ENCODE data around the gene POLE2. TPM values are rescaled to one million over a fixed set of nuclear protein-coding genes. Genes with fewer than 3 reads are reported as not detected.

Gene POLE2
- polyA plus RNA-seq, 1 experiment = 3.3 TPM

- peak within 1 kb of the TSS; percentile 73 for H3K4me3 ChIP-seq (ENCODE audit: low read depth, low read length)
- POLR2A ChIA-PET = interaction anchor here (0.5 to 1.0 kb wide), 2 partner anchors 10 to 74 kb away, joined by 3 to 7 read pairs; no protein-coding TSS in a partner anchor
Measured at GRCh38 chr14:49692811-49693734, 5.1 kb upstream of the POLE2 start, which contains the start of gene KLHDC1. TSS of gene KLHDC1 (plus strand) at chr14:49693120. CDS start at chr14:49693195, 75 bp downstream.

GRCh38 chr14:49692193-49692757 is 4.3 kb upstream of the POLE2 start:
- DNase-seq (ENCODE audit: low read depth) = no peak
- Histone ChIP-seq H3K27me3 (ENCODE audit: control insufficient read depth, insufficient read depth, low read length) (no peaks in the 10 kb centered on the region), H3K4me3 (ENCODE audit: low read depth, low read length) (peak overlapping the region; percentile 73; the same call in 1 of the 2 replicates), H3K36me3 (ENCODE audit: control insufficient read depth, insufficient read depth, low read length) (no peaks in the 10 kb centered on the region)
- TF ChIP-seq CTCF (IDR thresholded peaks at IDR 0.05; ENCODE audit: insufficient read depth, low read depth, low read length) = no peak
- ChIA-PET CTCF (interaction anchor here (0.6 kb wide), 1 partner anchor 83 kb away, joined by 3 read pairs; no protein-coding TSS in a partner anchor), POLR2A (interaction anchor here (0.5 to 1.0 kb wide), 3 partner anchors 11 to 75 kb away, joined by 3 to 8 read pairs (median 7); no protein-coding TSS in a partner anchor)

More at GRCh38 chr14:49692811-49693734, 5.1 kb upstream of the POLE2 start, which contains the start of gene KLHDC1:
- H3K36me3 ChIP-seq (ENCODE audit: control insufficient read depth, insufficient read depth, low read length) = no peaks in the 10 kb centered on the region
- no peak for TF ChIP-seq CTCF (IDR thresholded peaks at IDR 0.05; ENCODE audit: insufficient read depth, low read depth, low read length)
- CTCF ChIA-PET = no interaction called here
- H3K27me3 ChIP-seq (ENCODE audit: control insufficient read depth, insufficient read depth, low read length) = no peaks in the 10 kb centered on the region
- DNase-seq (ENCODE audit: low read depth) = no peak

- ChIA-PET CTCF (no interaction called here), POLR2A (no interaction called here)
- no peak for TF ChIP-seq CTCF (IDR thresholded peaks at IDR 0.05; ENCODE audit: insufficient read depth, low read depth, low read length)
- no peaks in the 10 kb centered on the region for H3K27me3 ChIP-seq (ENCODE audit: control insufficient read depth, insufficient read depth, low read length)
- no peak for DNase-seq (ENCODE audit: low read depth)
- H3K36me3 ChIP-seq (ENCODE audit: control insufficient read depth, insufficient read depth, low read length) = no peaks in the 10 kb centered on the region
- no peak overlapping the region for H3K4me3 ChIP-seq (ENCODE audit: low read depth, low read length)
Measured at GRCh38 chr14:49691031-49691430, 3.0 kb upstream of the POLE2 start.

GRCh38 chr14:49688701-49689030 is 652 bp upstream of the POLE2 start:
- no peak overlapping the region for H3K4me3 ChIP-seq (ENCODE audit: low read depth, low read length)
- POLR2A ChIA-PET = no interaction called here
- CTCF ChIA-PET = interaction anchor here (0.7 to 1.6 kb wide), 4 partner anchors 11 to 165 kb away, joined by 3 to 4 read pairs (median 4); partner anchors contain the start of gene NEMF

More at GRCh38 chr14:49688701-49689030, 652 bp upstream of the POLE2 start:
- DNase-seq (ENCODE audit: low read depth) = no peak
- H3K27me3 ChIP-seq (ENCODE audit: control insufficient read depth, insufficient read depth, low read length) = no peaks in the 10 kb centered on the region
- TF ChIP-seq CTCF (IDR thresholded peaks at IDR 0.05; ENCODE audit: insufficient read depth, low read depth, low read length) = no peak
- H3K36me3 ChIP-seq (ENCODE audit: control insufficient read depth, insufficient read depth, low read length) = no peaks in the 10 kb centered on the region

All from BJ (cell line).